Measurements from ENCODE around the gene HIVEP3. TPM values are rescaled to one million over a fixed set of nuclear protein-coding genes. Genes with fewer than 3 reads are reported as not detected.
A peak's percentile ranks its signal among the peaks of the same experiment; 100 is the strongest.

HIVEP3 gene
- polyA plus RNA-seq, 1 of the 3 experiments (the other 2 are of a cell fraction), result 6.4 TPM

GRCh38 chr1:41482001-41482765 lies 436.5 kb downstream of the HIVEP3 start (continued):
- TF ChIP-seq USF2 (IDR thresholded peaks at IDR 0.05; ENCODE audit: borderline replicate concordance, low read depth, low read length) (no peak), SIN3A (IDR thresholded peaks at IDR 0.05; ENCODE audit: borderline replicate concordance, low read depth, low read length) (0 out of 2 replicates have a peak, but pooled peaks have one; percentile 39), IRF3 (IDR thresholded peaks at IDR 0.05; ENCODE audit: low read depth, low read length) (no peak), EP300 (IDR thresholded peaks at IDR 0.05; ENCODE audit: borderline replicate concordance in 1 of 2, low read depth in 1 of 2, low read length in 1 of 2) (peak in 1 of 2 experiments; percentile 47; a peak in 1 of 4 replicates)

DNA sequence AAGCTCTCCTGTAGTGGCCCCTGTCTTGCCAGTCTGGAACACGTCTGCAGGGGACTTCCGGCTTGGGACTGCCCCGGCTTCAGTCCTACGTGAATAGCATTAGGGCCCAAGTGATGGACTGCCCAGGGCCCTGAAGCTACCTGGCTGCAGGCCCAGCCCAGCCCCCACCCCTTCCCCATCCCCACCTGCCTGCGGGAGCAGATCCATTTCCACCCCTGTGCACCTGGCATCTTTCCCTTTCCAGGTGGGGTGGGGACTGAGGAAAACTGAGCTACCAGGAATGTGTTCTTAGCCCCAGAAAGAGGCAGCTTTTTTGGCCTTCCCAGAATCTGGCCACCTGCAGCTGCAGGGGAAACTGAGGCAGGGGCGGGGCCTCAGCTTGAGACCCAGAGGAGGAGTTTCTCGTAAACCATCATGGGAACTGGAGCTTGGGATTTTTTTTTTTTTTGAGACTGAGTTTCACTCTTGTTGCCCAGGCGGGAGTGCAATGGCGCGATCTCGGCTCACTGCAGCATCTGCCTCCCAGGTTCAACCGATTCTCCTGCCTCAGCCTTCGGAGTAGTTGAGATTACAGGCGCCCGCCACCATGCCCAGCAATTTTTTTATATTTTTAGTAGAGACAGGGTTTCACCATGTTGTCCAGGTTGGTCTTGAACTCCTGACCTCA lies 437.5 kb downstream of the HIVEP3 start:
- CTCF ChIA-PET, result interaction anchor here (1.0 to 11.2 kb wide), 6 partner anchors 13 to 50 kb away, joined by 4 to 93 read pairs (median 6); no protein-coding TSS in a partner anchor
- peaks cover 59 to 73% of the 10 kb centered on the region in 2 experiments for H3K4me1 ChIP-seq (ENCODE audit: control insufficient read depth in 1 of 2, insufficient read depth in 2 of 2, low read depth in 1 of 2, low read length in 1 of 2)
- TF ChIP-seq, protein P1, sequence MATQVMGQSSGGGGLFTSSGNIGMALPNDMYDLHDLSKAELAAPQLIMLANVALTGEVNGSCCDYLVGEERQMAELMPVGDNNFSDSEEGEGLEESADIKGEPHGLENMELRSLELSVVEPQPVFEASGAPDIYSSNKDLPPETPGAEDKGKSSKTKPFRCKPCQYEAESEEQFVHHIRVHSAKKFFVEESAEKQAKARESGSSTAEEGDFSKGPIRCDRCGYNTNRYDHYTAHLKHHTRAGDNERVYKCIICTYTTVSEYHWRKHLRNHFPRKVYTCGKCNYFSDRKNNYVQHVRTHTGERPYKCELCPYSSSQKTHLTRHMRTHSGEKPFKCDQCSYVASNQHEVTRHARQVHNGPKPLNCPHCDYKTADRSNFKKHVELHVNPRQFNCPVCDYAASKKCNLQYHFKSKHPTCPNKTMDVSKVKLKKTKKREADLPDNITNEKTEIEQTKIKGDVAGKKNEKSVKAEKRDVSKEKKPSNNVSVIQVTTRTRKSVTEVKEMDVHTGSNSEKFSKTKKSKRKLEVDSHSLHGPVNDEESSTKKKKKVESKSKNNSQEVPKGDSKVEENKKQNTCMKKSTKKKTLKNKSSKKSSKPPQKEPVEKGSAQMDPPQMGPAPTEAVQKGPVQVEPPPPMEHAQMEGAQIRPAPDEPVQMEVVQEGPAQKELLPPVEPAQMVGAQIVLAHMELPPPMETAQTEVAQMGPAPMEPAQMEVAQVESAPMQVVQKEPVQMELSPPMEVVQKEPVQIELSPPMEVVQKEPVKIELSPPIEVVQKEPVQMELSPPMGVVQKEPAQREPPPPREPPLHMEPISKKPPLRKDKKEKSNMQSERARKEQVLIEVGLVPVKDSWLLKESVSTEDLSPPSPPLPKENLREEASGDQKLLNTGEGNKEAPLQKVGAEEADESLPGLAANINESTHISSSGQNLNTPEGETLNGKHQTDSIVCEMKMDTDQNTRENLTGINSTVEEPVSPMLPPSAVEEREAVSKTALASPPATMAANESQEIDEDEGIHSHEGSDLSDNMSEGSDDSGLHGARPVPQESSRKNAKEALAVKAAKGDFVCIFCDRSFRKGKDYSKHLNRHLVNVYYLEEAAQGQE (IDR thresholded peaks at IDR 0.05; ENCODE audit: low read depth, low read length), result no peak
- no peaks in the 10 kb centered on the region for H3K9me2 ChIP-seq
- 94% methylated on average over 13 of the region's 15 CpGs for WGBS (ENCODE audit: low lambda C conversion rate)
- H3K4me2 ChIP-seq, result no peak overlapping the region; the same call in 1 of the 2 replicates
- DNase-seq, result no peak
- H3K4me3 ChIP-seq (ENCODE audit: low read depth in 2 of 2, low read length in 1 of 2), result no peak overlapping the region
- H3K9ac ChIP-seq, result no peak overlapping the region
- 0 out of 2 replicates have a peak, but pooled peaks cover 2% of the 10 kb centered on the region for H3K79me2 ChIP-seq (ENCODE audit: insufficient read depth)
- H3K27me3 ChIP-seq (ENCODE audit: insufficient read depth), result no peaks in the 10 kb centered on the region
- no peak overlapping the region for H2AFZ ChIP-seq (ENCODE audit: low read depth)
- POLR2A ChIA-PET, result no interaction called here
- peaks cover 17% of the 10 kb centered on the region for H3F3A ChIP-seq (replicated peaks; ENCODE audit: insufficient read depth)
- H3K9me3 ChIP-seq, result no peaks in the 10 kb centered on the region
- H4K20me1 ChIP-seq (ENCODE audit: insufficient read depth), result no peaks in the 10 kb centered on the region
- H3K27ac ChIP-seq (ENCODE audit: low read depth in 2 of 2, low read length in 1 of 2), result no peak overlapping the region
- H3K36me3 ChIP-seq (replicated peaks in 1 of 2; ENCODE audit: control insufficient read depth in 1 of 2, insufficient read depth in 2 of 2, low read length in 1 of 2), result no peaks in the 10 kb centered on the region
